RWPE2 (cell line): Measurements from ENCODE around the gene CNTN4.

Source experiments
- ATAC-seq: fragments of 200-7000 bp; cut with Tn5 transposase; 3 replicates; pipeline ENCODE4 v1.9.1; 2021; ENCODE audit warnings: low read depth
- DNase-seq: peaks from one replicate; pipeline ENCODE4 v3.0.0-alpha.2; 2020; ENCODE audit warnings: low spot score
- H3K27ac ChIP-seq: fragments of 450-650 bp; 2 replicates; pipeline ENCODE4 v1.5.1; 2017; ENCODE audit warnings: mild to moderate bottlenecking; ENCODE audit not compliant: poor library complexity, severe bottlenecking
- H3K27me3 ChIP-seq: fragments of 250-450 bp; sonication (Bioruptor Pico); 2 replicates; pipeline ENCODE4 v1.5.1; 2021; ENCODE audit warnings: mild to moderate bottlenecking, moderate library complexity; ENCODE audit not compliant: insufficient read depth, poor library complexity, severe bottlenecking
- H3K36me3 ChIP-seq: fragments of 250-450 bp; sonication (Bioruptor Pico); 2 replicates; pipeline ENCODE4 v1.5.1; 2020; ENCODE audit warnings: low read depth, mild to moderate bottlenecking, moderate library complexity
- H3K4me1 ChIP-seq: fragments of 250-450 bp; sonication (Bioruptor Pico); 2 replicates; pipeline ENCODE4 v1.5.1; 2021; ENCODE audit warnings: mild to moderate bottlenecking, moderate library complexity; ENCODE audit not compliant: insufficient read depth, poor library complexity, severe bottlenecking
- H3K4me3 ChIP-seq: fragments of 250-450 bp; sonication (Bioruptor Pico); 2 replicates; pipeline ENCODE4 v1.5.1; 2021; ENCODE audit warnings: mild to moderate bottlenecking, moderate library complexity; ENCODE audit not compliant: severe bottlenecking
- H3K9me3 ChIP-seq: fragments of 250-450 bp; sonication (Bioruptor Pico); 2 replicates; pipeline ENCODE4 v1.5.1; 2021; ENCODE audit warnings: mild to moderate bottlenecking, moderate library complexity; ENCODE audit not compliant: severe bottlenecking
- CTCF ChIP-seq: fragments of 450-650 bp; IDR thresholded peaks from one replicate; pipeline ENCODE4 v1.5.1; 2017; ENCODE audit warnings: mild to moderate bottlenecking, moderate library complexity; ENCODE audit not compliant: poor library complexity, severe bottlenecking

The CNTN4 gene

GRCh38 chr3:2390926-2391532 lies 292.4 kb downstream of the CNTN4 start:
- no peak for TF ChIP-seq CTCF
- Histone ChIP-seq H3K36me3 (no peaks in the 10 kb centered on the region), H3K27me3 (no peaks in the 10 kb centered on the region), H3K4me3 (no peak overlapping the region), H3K9me3 (no peaks in the 10 kb centered on the region), H3K4me1 (no peaks in the 10 kb centered on the region), H3K27ac (no peak overlapping the region)
- ATAC-seq (no peak), DNase-seq (no peak)

- Histone ChIP-seq H3K4me3 (no peak overlapping the region), H3K4me1 (no peaks in the 10 kb centered on the region), H3K36me3 (no peaks in the 10 kb centered on the region), H3K27ac (no peak overlapping the region), H3K27me3 (no peaks in the 10 kb centered on the region), H3K9me3 (no peaks in the 10 kb centered on the region)
- no peak for ATAC-seq
- DNase-seq: no peak
- TF ChIP-seq CTCF: no peak
These were observed 293.2 kb downstream of the CNTN4 start for GRCh38 chr3:2391896-2392295.

GRCh38 chr3:2392981-2393380 lies 294.3 kb downstream of the CNTN4 start:
- TF ChIP-seq CTCF: no peak
- DNase-seq: no peak

GRCh38 chr3:2415083-2415482 lies 316.4 kb downstream of the CNTN4 start:
- Histone ChIP-seq H3K9me3 (no peaks in the 10 kb centered on the region), H3K4me3 (no peak overlapping the region), H3K36me3 (no peaks in the 10 kb centered on the region), H3K27ac (no peak overlapping the region), H3K4me1 (no peaks in the 10 kb centered on the region), H3K27me3 (no peaks in the 10 kb centered on the region)
- TF ChIP-seq CTCF: no peak
- ATAC-seq (no peak), DNase-seq (no peak)

More at GRCh38 chr3:2392981-2393380, 294.3 kb downstream of the CNTN4 start:
- H3K27ac ChIP-seq: no peak overlapping the region
- no peak overlapping the region for H3K4me3 ChIP-seq
- no peaks in the 10 kb centered on the region for H3K9me3 ChIP-seq
- no peaks in the 10 kb centered on the region for H3K36me3 ChIP-seq
- H3K27me3 ChIP-seq: no peaks in the 10 kb centered on the region
- H3K4me1 ChIP-seq: no peaks in the 10 kb centered on the region
- ATAC-seq: no peak

- no peak overlapping the region for H3K27ac ChIP-seq
- H3K9me3 ChIP-seq: no peaks in the 10 kb centered on the region
- no peak overlapping the region for H3K4me3 ChIP-seq
- no peaks in the 10 kb centered on the region for H3K36me3 ChIP-seq
- TF ChIP-seq CTCF: no peak
- ATAC-seq: no peak
- DNase-seq: no peak
- H3K27me3 ChIP-seq: no peaks in the 10 kb centered on the region
- H3K4me1 ChIP-seq: no peaks in the 10 kb centered on the region
These were observed 322.3 kb downstream of the CNTN4 start for GRCh38 chr3:2420919-2421318.
